NCI-H128 (cell line): ENCODE results near the gene ANKRD53.
"Not testable (repeated sequence)": the region's sequence is repeated elsewhere in the genome, so short reads cannot be mapped to it uniquely, and the experiment has no call there.

Source experiments
- DNase-seq: peaks from one replicate; lab custom pipeline; 2025; ENCODE audit not compliant: unreplicated experiment; lab: John Stamatoyannopoulos, UW

The ANKRD53 gene

GRCh38 chr2:71005271-71006202 is 27.1 kb downstream of the ANKRD53 start:
- no peak for DNase-seq

- DNase-seq = no peak
Observed at GRCh38 chr2:71006323-71006722, 27.9 kb downstream of the ANKRD53 start.

DNA sequence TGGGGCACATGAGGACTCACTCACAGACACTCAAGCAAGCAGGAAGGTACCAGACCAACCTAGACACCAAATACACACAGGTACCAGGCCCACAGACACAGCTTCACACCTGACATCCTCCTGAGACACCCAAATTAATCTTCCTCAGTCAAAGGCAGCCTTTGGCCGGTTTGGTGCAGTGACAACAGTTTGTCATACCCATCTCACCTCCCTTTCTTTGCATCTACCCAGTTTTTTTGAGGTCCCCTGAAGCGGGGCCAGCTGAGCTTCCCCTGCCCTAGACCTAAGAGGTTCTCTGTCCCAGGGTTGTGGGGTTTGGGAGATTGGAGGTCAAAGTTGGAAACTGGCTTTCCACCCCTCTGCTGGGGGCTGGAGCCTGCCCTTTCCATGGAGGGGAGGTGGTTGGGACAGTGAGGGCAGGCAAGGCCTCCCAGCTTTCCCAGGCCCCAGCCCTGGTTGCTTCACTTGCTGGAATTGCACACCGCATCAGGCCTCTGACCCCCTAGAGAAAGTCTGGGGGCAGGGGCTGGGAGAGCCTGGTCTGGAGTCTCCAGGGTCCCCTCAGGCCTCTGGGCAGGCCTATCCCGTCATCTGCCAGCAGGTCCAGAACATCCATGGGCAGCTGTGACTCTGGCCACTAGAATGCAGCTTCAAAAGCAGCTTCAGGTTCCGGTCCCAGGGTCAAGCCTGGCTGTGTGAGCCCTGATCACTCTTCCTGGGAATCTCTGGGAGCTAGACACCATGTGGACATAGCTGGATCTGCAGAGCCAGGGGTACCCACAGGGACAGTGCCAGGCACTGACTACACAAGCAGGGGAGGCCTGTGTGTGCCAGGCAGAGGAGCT is 28.7 kb downstream of the ANKRD53 start:
- no peak for DNase-seq

DNA sequence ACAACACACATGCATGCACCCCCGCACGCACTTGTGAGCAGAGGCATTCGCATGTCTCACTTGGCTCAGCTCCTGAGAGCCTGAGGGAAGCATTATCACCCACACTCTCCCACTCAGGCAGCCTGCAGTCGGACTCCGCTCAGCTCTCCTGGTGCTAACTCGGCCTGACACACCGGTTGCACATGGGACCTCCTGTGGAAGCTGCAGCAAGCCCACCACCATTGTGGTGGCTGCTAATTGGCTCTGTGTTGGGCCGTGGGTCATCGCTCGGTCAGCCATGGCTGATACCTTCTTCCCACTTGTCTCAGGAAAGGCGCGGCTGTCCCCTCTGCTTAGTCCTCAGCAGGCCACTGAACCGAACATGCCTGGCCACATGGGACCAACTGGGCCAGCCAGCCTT is 29.9 kb downstream of the ANKRD53 start:
- no peak for DNase-seq

GRCh38 chr2:71011786-71012185 is 33.4 kb downstream of the ANKRD53 start:
- DNase-seq = not testable (repeated sequence)

DNA sequence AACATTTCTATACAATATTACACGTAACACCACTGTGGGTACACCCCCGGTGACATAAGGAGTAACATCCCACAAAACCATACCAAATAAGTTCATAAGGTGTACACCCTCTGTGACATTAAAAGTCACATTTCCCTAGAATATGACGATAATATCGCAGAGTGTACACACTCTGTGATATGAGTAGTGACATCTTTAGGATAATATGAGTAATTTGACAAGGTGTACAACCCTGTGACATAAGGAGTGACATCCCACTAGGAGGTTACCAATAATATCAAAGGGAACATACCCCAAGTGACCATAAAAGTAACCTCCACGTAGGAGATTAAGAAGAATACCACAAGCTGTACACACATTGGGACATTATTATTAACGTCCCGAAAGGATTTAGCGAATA is 40.2 kb downstream of the ANKRD53 start:
- DNase-seq = no peak

DNA sequence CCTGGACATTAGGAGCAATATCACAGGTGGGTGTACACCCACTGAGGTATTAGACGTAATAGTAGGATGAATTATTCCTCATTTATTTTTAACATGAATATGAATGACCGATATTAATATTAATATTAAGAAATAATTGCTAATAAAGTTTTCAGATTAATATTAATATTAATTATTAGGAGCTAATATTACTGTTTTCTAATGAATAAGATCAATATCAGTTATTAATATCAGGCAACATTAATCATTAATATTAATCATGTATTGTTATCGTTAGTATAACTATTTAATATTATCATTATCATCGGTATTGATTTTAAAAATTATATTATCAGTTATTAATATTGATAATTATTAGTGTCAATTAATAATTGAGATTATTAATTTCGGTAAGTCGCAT is 41.6 kb downstream of the ANKRD53 start:
- not testable (repeated sequence) for DNase-seq

DNA sequence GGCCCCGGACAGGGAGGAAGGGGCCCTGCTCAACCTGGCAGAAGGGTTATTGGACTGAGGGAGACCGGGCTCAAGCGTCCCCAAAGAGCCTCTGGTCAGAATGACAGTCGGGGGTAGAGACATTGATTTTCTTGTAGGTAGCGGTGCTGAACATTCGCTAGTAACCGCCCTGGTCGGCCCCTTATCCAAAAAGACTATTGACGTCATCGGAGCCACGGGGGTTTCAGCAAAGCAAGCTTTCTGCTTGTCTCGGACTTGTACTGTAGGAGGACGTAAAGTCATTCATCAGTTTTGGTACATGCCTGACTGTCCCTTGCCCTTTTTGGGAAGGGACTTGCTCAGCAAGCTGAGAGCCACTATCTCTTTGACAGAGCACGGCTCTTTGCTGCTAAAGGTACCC is 43.0 kb downstream of the ANKRD53 start:
- not testable (repeated sequence) for DNase-seq

DNA sequence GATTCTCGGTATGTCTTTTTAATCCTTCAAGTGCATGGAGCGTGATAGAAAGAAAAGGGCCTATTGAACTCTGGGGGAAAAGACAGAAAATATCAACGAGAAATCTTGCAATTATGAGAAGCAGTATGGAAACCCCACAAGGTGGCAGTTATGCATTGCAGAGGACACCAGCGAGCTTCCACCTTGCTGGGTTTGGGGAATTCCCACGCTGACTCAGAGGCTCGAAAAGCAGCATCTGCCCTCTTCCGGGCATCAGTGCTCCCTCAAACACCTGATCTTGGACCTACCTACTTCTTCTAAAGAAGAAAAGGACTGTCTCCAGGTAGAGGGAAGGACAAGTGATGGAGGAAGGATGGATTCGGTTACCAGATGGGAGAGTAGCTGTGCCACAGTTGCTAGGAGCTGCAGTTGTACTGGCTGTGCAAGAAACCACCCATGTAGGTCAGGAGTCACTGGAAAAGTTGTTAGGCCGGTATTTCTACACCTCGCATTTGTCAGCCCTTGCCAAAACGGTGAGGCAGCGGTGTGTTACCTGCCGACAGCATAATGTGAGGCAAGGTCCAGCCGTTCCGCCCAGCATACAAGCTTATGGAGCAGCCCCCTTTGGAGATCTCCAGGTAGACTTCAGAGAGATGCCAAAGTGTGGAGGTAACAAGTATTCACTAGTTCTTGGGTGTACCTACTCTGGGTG is 45.3 kb downstream of the ANKRD53 start:
- DNase-seq = not testable (repeated sequence)
